A673 (cell line): Measurements from ENCODE around the gene PACSIN2. TPM values are rescaled to one million over a fixed set of nuclear protein-coding genes. Genes with fewer than 3 reads are reported as not detected.

Experiments
- BruUV-seq: library from RNA; stranded (reverse); fragments of 400-500 nt; replicated peaks from 2 replicates; lab custom pipeline; 2021; lab: Mats Ljungman, UMichigan
- CTCF ChIA-PET: fragments of 300-600 bp; sonication (Branson Sonifier 250); formaldehyde crosslinking; loops from one replicate; lab custom pipeline; 2022; ENCODE audit warnings: antibody characterized with exemption; lab: Charles Lee
- POLR2A ChIA-PET: fragments of 300-600 bp; sonication (Branson Sonifier 250); formaldehyde crosslinking; loops from one replicate; lab custom pipeline; 2022; ENCODE audit warnings: antibody characterized with exemption; ENCODE audit not compliant: low non-redundant PET; lab: Charles Lee
- DNase-seq: peaks from one replicate; pipeline ENCODE4 v3.0.0-alpha.2; 2015; ENCODE audit warnings: low spot score
- H3K27ac ChIP-seq: fragments of 200-600 bp; sonication (generic); 2 replicates; pipeline ENCODE4 v1.5.1; 2016; ENCODE audit warnings: mixed run types, low read depth, mild to moderate bottlenecking, mixed read lengths, antibody characterized with exemption, low read length; ENCODE audit not compliant: poor library complexity, severe bottlenecking
- H3K27me3 ChIP-seq: fragments of 200-600 bp; sonication (generic); replicated peaks from 2 replicates; pipeline ENCODE4 v1.6.1; 2017; ENCODE audit warnings: mixed run types, low read depth, mild to moderate bottlenecking, mixed read lengths, antibody characterized with exemption, low read length; ENCODE audit not compliant: insufficient read depth, poor library complexity
- H3K36me3 ChIP-seq: fragments of 200-600 bp; sonication (generic); 2 replicates; pipeline ENCODE4 v1.6.1; 2016; ENCODE audit warnings: mixed run types, mild to moderate bottlenecking, mixed read lengths, antibody characterized with exemption, low read length; ENCODE audit not compliant: insufficient read depth, poor library complexity, severe bottlenecking
- H3K4me1 ChIP-seq: fragments of 200-600 bp; sonication (generic); 2 replicates; pipeline ENCODE4 v1.6.1; 2017; ENCODE audit warnings: mixed run types, mild to moderate bottlenecking, mixed read lengths, antibody characterized with exemption, low read length; ENCODE audit not compliant: insufficient read depth, poor library complexity, severe bottlenecking
- H3K4me3 ChIP-seq: fragments of 200-600 bp; sonication (generic); 2 replicates; pipeline ENCODE4 v1.5.1; 2016; ENCODE audit warnings: low read depth, mixed run types, mild to moderate bottlenecking, mixed read lengths, low read length; ENCODE audit not compliant: poor library complexity, severe bottlenecking
- H3K9me3 ChIP-seq: fragments of 200-600 bp; sonication (generic); 2 replicates; pipeline ENCODE4 v1.6.1; 2016; ENCODE audit warnings: mixed run types, low read depth, mild to moderate bottlenecking, mixed read lengths, antibody characterized with exemption, low read length; ENCODE audit not compliant: poor library complexity, severe bottlenecking
- CTCF ChIP-seq: fragments of 300-800, 200-600 bp; sonication (generic); conservative IDR thresholded peaks from 2 replicates; pipeline ENCODE4 v1.5.1; 2017; ENCODE audit warnings: low read depth, mild to moderate bottlenecking, antibody characterized with exemption, low read length, moderate library complexity, mixed read lengths
- EZH2 ChIP-seq: fragments of 200-600 bp; sonication (generic); IDR thresholded peaks from 2 replicates; pipeline ENCODE4 v1.6.1; 2017; ENCODE audit warnings: borderline replicate concordance, low read depth, mild to moderate bottlenecking, mixed read lengths, antibody characterized with exemption, low read length; ENCODE audit not compliant: poor library complexity, severe bottlenecking
- intact Hi-C: fragments of 100-400 bp; cut with micrococcal nuclease; formaldehyde crosslinking; loops from one replicate; pipeline ENCODE4 v1.10.0; 2022; ENCODE audit not compliant: unreplicated experiment
- total RNA-seq: library from RNA; stranded (reverse); gene quantifications from 2 replicates; pipeline ENCODE4 v1.2.3, GENCODE V29; 2021

The PACSIN2 gene
- total RNA-seq, 1 experiment from 2014 or later: 51.8 TPM

- intact Hi-C loops: no loop called here
- ChIA-PET CTCF (no interaction called here), POLR2A (no interaction called here)
- Histone ChIP-seq H3K4me3 (no peak overlapping the region), H3K9me3 (no peaks in the 10 kb centered on the region), H3K27me3 (no peaks in the 10 kb centered on the region), H3K4me1 (peaks cover 49% of the 10 kb centered on the region), H3K36me3 (no peaks in the 10 kb centered on the region), H3K27ac (peak overlapping the region; percentile 26)
- BruUV-seq: no TSS peak
- peak; percentile 88 for DNase-seq
- TF ChIP-seq EZH2: no peak
- TF ChIP-seq CTCF: no peak
Measured at GRCh38 chr22:42964994-42965699, 49.8 kb downstream of the PACSIN2 start.

DNA sequence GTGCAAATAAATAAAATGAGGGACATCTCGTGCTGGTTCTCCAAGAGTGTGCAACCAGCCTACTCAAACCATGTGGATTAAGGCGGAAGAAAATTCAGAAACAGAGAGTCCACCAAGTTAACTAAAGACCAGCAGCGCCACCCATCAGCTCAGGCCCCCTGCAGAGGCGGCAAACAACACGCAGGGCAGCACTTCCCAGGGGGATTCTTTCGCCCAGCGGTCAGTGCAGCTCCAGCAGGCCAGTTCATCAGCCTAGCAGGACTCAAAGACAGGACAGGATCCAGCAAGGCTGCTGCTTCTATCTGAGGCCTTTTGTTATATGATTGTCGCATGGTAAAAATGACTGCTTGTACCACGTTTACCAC is 51.7 kb downstream of the PACSIN2 start:
- no peak for DNase-seq
- H3K4me3 ChIP-seq: no peak overlapping the region
- no peaks in the 10 kb centered on the region for H3K9me3 ChIP-seq
- ChIA-PET CTCF (no interaction called here), POLR2A (no interaction called here)
- H3K36me3 ChIP-seq: no peaks in the 10 kb centered on the region
- no peak overlapping the region for H3K27ac ChIP-seq
- peaks cover 69% of the 10 kb centered on the region for H3K4me1 ChIP-seq
- no peaks in the 10 kb centered on the region for H3K27me3 ChIP-seq
- no TSS peak for BruUV-seq
- intact Hi-C loops: no loop called here
- no peak for TF ChIP-seq EZH2
- no peak for TF ChIP-seq CTCF

DNA sequence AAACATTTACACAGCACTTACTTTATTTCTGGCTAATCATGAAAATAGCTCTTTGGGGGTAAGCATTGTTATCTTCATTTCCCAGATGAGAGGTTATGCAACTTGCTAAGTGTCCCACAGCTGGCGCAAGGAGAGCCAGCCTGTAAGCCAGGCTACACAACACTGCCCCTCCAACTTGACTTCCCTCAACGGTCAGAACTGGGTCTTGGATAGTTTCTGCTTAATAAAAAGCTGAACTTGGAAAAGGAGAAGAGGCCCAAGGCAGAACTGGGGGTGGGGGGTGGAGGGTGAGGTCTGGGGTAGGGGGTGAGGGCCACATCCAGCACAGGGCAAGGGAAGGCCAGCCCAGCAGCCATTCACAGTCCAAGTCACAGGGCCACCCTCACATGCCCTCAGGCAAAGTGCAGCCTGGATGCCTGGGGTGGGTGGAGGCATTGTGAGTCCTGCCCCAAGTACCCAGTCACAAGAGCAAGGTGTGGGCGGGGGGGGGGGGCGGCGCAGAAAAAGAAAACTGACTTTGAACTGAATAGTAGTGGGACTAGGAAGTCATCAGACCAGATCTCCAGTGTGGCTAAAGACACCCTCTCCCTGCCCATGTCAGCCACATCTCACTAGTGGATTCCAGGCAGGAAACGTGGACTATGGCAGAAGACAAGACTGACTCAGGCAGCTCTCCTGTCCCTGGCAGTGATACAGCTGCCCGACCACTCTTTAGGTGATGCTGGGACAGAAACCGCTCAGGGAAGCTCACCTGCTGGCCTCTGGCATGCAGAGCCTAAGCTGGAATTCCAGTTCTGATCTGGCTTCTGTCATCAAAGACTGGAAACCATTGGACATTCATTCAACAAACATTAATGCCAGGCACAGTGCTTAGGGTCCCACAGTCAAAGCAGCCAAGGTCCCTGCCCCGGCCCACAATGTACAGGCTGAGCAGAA is 52.4 kb downstream of the PACSIN2 start:
- DNase-seq: no peak
- intact Hi-C loops: no loop called here
- H3K4me1 ChIP-seq: peaks cover 73% of the 10 kb centered on the region
- H3K27me3 ChIP-seq: no peaks in the 10 kb centered on the region
- no peak overlapping the region for H3K27ac ChIP-seq
- TF ChIP-seq EZH2 (no peak), CTCF (no peak)
- ChIA-PET CTCF (no interaction called here), POLR2A (interaction anchor here (0.5 kb wide), 1 partner anchor 1923 kb away, joined by 3 read pairs; no protein-coding TSS in a partner anchor)
- BruUV-seq: no TSS peak
- H3K9me3 ChIP-seq: no peaks in the 10 kb centered on the region
- H3K4me3 ChIP-seq: no peak overlapping the region
- H3K36me3 ChIP-seq: no peaks in the 10 kb centered on the region
